Upper lobe of left lung (tissue), 4 donors: ENCODE results near the gene GGN.

Source experiments
- EP300 ChIP-seq, 4 donors: sonication (generic); formaldehyde crosslinking; IDR thresholded peaks; one replicate each; pipeline ENCODE4 v1.5.1; 2017; ENCODE audit warnings: antibody characterized with exemption in 4 of 4, control low read depth in 2 of 4
- POLR2A ChIP-seq, 4 donors: fragments of 450-650 bp; IDR thresholded peaks; one replicate each; pipeline ENCODE4 v1.5.1; 2016 to 2017; ENCODE audit warnings: antibody characterized with exemption in 4 of 4, mild to moderate bottlenecking in 2 of 4
- POLR2AphosphoS5 ChIP-seq, 2 donors: sonication (generic); formaldehyde crosslinking; IDR thresholded peaks; one replicate each; pipeline ENCODE4 v1.5.1; 2017; ENCODE audit warnings: antibody characterized with exemption in 2 of 2
- TF ChIP-seq, protein P1 (sequence below), 6 experiments: fragments of 450-650 bp in 4 of 6; fragments of 200-600 bp in 2 of 6; sonication (generic) in 2 of 6; IDR thresholded peaks; one replicate each; pipeline ENCODE4 v1.5.1; 2016 to 2019; ENCODE audit warnings: antibody characterized with exemption in 6 of 6

DNA sequence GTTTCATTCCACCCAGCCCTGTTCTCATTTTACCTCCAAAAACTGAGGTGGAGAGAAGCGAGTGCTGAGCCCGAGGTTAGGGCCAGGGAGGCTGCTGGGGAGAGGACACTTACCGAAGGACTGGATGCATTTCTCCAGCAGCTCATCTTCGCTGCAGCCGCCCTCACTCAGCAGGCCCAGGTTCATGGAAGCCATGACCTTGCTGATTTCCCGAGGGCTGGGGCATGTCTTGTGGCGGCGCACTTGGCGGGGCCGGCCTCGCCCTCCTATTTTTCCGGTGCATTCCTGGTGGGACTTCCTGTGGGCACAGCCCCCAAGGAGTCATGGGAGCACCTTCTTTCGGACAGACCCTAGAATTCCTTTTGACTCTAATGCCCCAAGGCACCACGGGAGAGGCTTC, 34.0 kb upstream of the GGN start:
- TF ChIP-seq, protein P1, sequence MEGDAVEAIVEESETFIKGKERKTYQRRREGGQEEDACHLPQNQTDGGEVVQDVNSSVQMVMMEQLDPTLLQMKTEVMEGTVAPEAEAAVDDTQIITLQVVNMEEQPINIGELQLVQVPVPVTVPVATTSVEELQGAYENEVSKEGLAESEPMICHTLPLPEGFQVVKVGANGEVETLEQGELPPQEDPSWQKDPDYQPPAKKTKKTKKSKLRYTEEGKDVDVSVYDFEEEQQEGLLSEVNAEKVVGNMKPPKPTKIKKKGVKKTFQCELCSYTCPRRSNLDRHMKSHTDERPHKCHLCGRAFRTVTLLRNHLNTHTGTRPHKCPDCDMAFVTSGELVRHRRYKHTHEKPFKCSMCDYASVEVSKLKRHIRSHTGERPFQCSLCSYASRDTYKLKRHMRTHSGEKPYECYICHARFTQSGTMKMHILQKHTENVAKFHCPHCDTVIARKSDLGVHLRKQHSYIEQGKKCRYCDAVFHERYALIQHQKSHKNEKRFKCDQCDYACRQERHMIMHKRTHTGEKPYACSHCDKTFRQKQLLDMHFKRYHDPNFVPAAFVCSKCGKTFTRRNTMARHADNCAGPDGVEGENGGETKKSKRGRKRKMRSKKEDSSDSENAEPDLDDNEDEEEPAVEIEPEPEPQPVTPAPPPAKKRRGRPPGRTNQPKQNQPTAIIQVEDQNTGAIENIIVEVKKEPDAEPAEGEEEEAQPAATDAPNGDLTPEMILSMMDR (IDR thresholded peaks at IDR 0.05): no peak
- TF ChIP-seq POLR2AphosphoS5 (IDR thresholded peaks at IDR 0.05): no peak
- TF ChIP-seq POLR2A (IDR thresholded peaks at IDR 0.05): no peak
- TF ChIP-seq EP300 (IDR thresholded peaks at IDR 0.05): no peak
